ENCODE results near the gene FGF14.
"Not testable (repeated sequence)": the region's sequence is repeated elsewhere in the genome, so short reads cannot be mapped to it uniquely, and the experiment has no call there.

Gene FGF14

GRCh38 chr13:102136735-102137296 is 265.0 kb downstream of the FGF14 start:
- no peak for DNase-seq (ENCODE audit: low spot score)

GRCh38 chr13:102132777-102133295 is 269.0 kb downstream of the FGF14 start:
- DNase-seq (ENCODE audit: low spot score) = no peak

GRCh38 chr13:102131246-102131645 is 270.6 kb downstream of the FGF14 start:
- DNase-seq (ENCODE audit: low spot score) = no peak

- peak; percentile 28 for DNase-seq (ENCODE audit: low spot score)
Measured at GRCh38 chr13:102128216-102128810, 273.5 kb downstream of the FGF14 start.

GRCh38 chr13:102127153-102127552 is 274.7 kb downstream of the FGF14 start:
- no peak for DNase-seq (ENCODE audit: low spot score)

- no peak for DNase-seq (ENCODE audit: low spot score)
Measured at GRCh38 chr13:102122147-102122546, 279.7 kb downstream of the FGF14 start.

GRCh38 chr13:102117175-102117831 is 284.5 kb downstream of the FGF14 start:
- DNase-seq (ENCODE audit: low spot score) = no peak

GRCh38 chr13:102103469-102103868 is 298.4 kb downstream of the FGF14 start:
- no peak for DNase-seq (ENCODE audit: low spot score)

GRCh38 chr13:102100234-102100633 is 301.6 kb downstream of the FGF14 start:
- DNase-seq (ENCODE audit: low spot score) = no peak

GRCh38 chr13:102097708-102098107 is 304.1 kb downstream of the FGF14 start:
- DNase-seq (ENCODE audit: low spot score) = no peak

- not testable (repeated sequence) for DNase-seq (ENCODE audit: low spot score)
Measured at GRCh38 chr13:102093288-102093687, 308.6 kb downstream of the FGF14 start.

- DNase-seq (ENCODE audit: low spot score) = peak; percentile 53
Measured at GRCh38 chr13:102091231-102091630, 310.6 kb downstream of the FGF14 start.

- no peak for DNase-seq (ENCODE audit: low spot score)
Measured at GRCh38 chr13:102090532-102090931, 311.3 kb downstream of the FGF14 start.

- no peak for DNase-seq (ENCODE audit: low spot score)
Measured at GRCh38 chr13:102089722-102090121, 312.1 kb downstream of the FGF14 start.

- DNase-seq (ENCODE audit: low spot score) = peak; percentile 11
Measured at GRCh38 chr13:102089177-102089576, 312.7 kb downstream of the FGF14 start.

GRCh38 chr13:102073251-102073650 is 328.6 kb downstream of the FGF14 start:
- no peak for DNase-seq (ENCODE audit: low spot score)

- no peak for DNase-seq (ENCODE audit: low spot score)
Measured at GRCh38 chr13:102071711-102072110, 330.1 kb downstream of the FGF14 start.

GRCh38 chr13:102068323-102068722 is 333.5 kb downstream of the FGF14 start:
- not testable (repeated sequence) for DNase-seq (ENCODE audit: low spot score)

GRCh38 chr13:102055090-102055779 is 346.6 kb downstream of the FGF14 start:
- no peak for DNase-seq (ENCODE audit: low spot score)

GRCh38 chr13:102049853-102050252 is 352.0 kb downstream of the FGF14 start:
- DNase-seq (ENCODE audit: low spot score) = no peak

- DNase-seq (ENCODE audit: low spot score) = no peak
Measured at GRCh38 chr13:102045731-102046130, 356.1 kb downstream of the FGF14 start.

- no peak for DNase-seq (ENCODE audit: low spot score)
Measured at GRCh38 chr13:102042746-102043145, 359.1 kb downstream of the FGF14 start.

- no peak for DNase-seq (ENCODE audit: low spot score)
Measured at GRCh38 chr13:102041544-102041943, 360.3 kb downstream of the FGF14 start.

All from RKO (cell line).